ENCODE measurements around the gene GCG. TPM values are rescaled to one million over a fixed set of nuclear protein-coding genes. Genes with fewer than 3 reads are reported as not detected.

GCG gene
- total and polyA plus RNA-seq, 2 donors (not counting 3 experiments of a cell fraction or from before 2014, with no cell fraction given), result not detected

DNA sequence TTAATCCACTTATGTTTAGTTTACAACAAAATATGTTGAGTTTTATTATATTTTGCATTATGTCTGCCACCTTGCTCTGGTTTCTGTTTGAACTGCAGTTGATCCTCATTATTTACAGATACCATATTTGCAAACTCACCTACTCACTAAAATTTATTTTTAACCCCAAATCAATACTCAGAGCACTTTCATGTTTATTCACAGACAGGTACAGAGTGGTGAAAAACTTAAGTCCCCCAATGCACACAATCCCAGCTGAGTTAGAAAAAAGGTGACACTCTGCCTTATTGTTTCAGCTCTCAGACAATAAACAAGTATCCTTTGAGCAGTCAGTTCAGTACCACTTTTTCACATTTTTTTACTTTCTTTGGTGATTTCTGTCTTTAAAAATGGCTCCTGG is 13.7 kb downstream of the GCG start:
- BruUV-seq (replicated peaks), result no TSS peak
- H3K9me3 ChIP-seq (replicated peaks; ENCODE audit: control insufficient read depth, insufficient read depth, low read length), result no peaks in the 10 kb centered on the region
- intact Hi-C loops (cut with micrococcal nuclease), result no loop called here
- H3K4me1 ChIP-seq (ENCODE audit: control insufficient read depth, extremely low read depth, insufficient read depth, low read length), result no peaks in the 10 kb centered on the region
- no peaks in the 10 kb centered on the region for H3K9me1 ChIP-seq (replicated peaks; ENCODE audit: control insufficient read depth, extremely low read depth, insufficient read depth, low read length)
- dilution Hi-C loops (cut with MboI; ENCODE audit: extremely low pct_ligation_motif_present, low sequenced_read_pairs), result no loop called here
- no peak overlapping the region for H3K27ac ChIP-seq (ENCODE audit: insufficient read depth, low read depth, low read length)
- ChIA-PET CTCF (interaction anchor here (0.7 to 2.6 kb wide), 5 partner anchors 10 to 160 kb away, joined by 3 to 9 read pairs (median 3); partner anchors contain the start of gene GCG), POLR2A (no interaction called here)
- no peaks in the 10 kb centered on the region for H3K36me3 ChIP-seq (ENCODE audit: control insufficient read depth in 2 of 2, extremely low read depth in 1 of 2, insufficient read depth in 2 of 2, low read length in 2 of 2)
- H3K79me2 ChIP-seq (ENCODE audit: control insufficient read depth, insufficient read depth, low read length), result no peaks in the 10 kb centered on the region
- H3K4me2 ChIP-seq (ENCODE audit: insufficient read depth, low read length), result no peak overlapping the region
- DNase-seq (ENCODE audit: low read depth, low spot score) (no peak), FAIRE-seq (no peak)
- no peak overlapping the region for H2AFZ ChIP-seq (ENCODE audit: low read depth, low read length)
- no peaks in the 10 kb centered on the region for H4K20me1 ChIP-seq (replicated peaks; ENCODE audit: control insufficient read depth, extremely low read depth, insufficient read depth, low read length)
- peaks cover 0 to 3% of the 10 kb centered on the region in 2 experiments for H3K27me3 ChIP-seq (ENCODE audit: control insufficient read depth in 2 of 2, insufficient read depth in 2 of 2, low read length in 2 of 2)
- no peak overlapping the region for H3K4me3 ChIP-seq (replicated peaks in 1 of 3; ENCODE audit: insufficient read depth in 1 of 3, low read depth in 1 of 3, low read length in 3 of 3)
- no peak for TF ChIP-seq JUN (IDR thresholded peaks at IDR 0.05; ENCODE audit: borderline replicate concordance, insufficient read depth, insufficient read length, low read depth)
- TF ChIP-seq GATA2 (IDR thresholded peaks at IDR 0.05; ENCODE audit: insufficient read depth, insufficient read length, low read depth, low read length), result no peak
- TF ChIP-seq FOS (IDR thresholded peaks at IDR 0.05; ENCODE audit: borderline replicate concordance, insufficient read depth, low read length), result no peak
- TF ChIP-seq, protein P1, sequence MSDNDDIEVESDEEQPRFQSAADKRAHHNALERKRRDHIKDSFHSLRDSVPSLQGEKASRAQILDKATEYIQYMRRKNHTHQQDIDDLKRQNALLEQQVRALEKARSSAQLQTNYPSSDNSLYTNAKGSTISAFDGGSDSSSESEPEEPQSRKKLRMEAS (IDR thresholded peaks at IDR 0.05; ENCODE audit: insufficient read depth, insufficient read length), result no peak
- TF ChIP-seq POLR2A (IDR thresholded peaks at IDR 0.05; ENCODE audit: low read depth, low read length), result no peak
- TF ChIP-seq EZH2 (IDR thresholded peaks at IDR 0.05; ENCODE audit: borderline replicate concordance, low read depth, low read length, severe bottlenecking), result no peak
- no peak for TF ChIP-seq POLR2AphosphoS5 (IDR thresholded peaks at IDR 0.05; ENCODE audit: insufficient read depth, low read depth, low read length)
- no peak overlapping the region for H3K9ac ChIP-seq (replicated peaks; ENCODE audit: extremely low read depth, insufficient read depth, low read length)

GRCh38 chr2:162127422-162127821 is 24.6 kb downstream of the GCG start:
- Histone ChIP-seq H3K4me2 (ENCODE audit: insufficient read depth, low read length) (no peak overlapping the region), H3K4me3 (replicated peaks in 1 of 3; ENCODE audit: insufficient read depth in 1 of 3, low read depth in 1 of 3, low read length in 3 of 3) (no peak overlapping the region), H3K9me3 (replicated peaks; ENCODE audit: control insufficient read depth, insufficient read depth, low read length) (no peaks in the 10 kb centered on the region), H3K79me2 (ENCODE audit: control insufficient read depth, insufficient read depth, low read length) (no peaks in the 10 kb centered on the region), H4K20me1 (replicated peaks; ENCODE audit: control insufficient read depth, extremely low read depth, insufficient read depth, low read length) (no peaks in the 10 kb centered on the region), H2AFZ (ENCODE audit: low read depth, low read length) (no peak overlapping the region), H3K27ac (ENCODE audit: insufficient read depth, low read depth, low read length) (no peak overlapping the region), H3K9me1 (replicated peaks; ENCODE audit: control insufficient read depth, extremely low read depth, insufficient read depth, low read length) (no peaks in the 10 kb centered on the region), H3K27me3 (ENCODE audit: control insufficient read depth in 2 of 2, insufficient read depth in 2 of 2, low read length in 2 of 2) (peaks cover 0 to 9% of the 10 kb centered on the region in 2 experiments), H3K9ac (replicated peaks; ENCODE audit: extremely low read depth, insufficient read depth, low read length) (no peak overlapping the region), H3K4me1 (ENCODE audit: control insufficient read depth, extremely low read depth, insufficient read depth, low read length) (peaks cover 13% of the 10 kb centered on the region), H3K36me3 (ENCODE audit: control insufficient read depth in 2 of 2, extremely low read depth in 1 of 2, insufficient read depth in 2 of 2, low read length in 2 of 2) (no peaks in the 10 kb centered on the region)
- TF ChIP-seq JUN (IDR thresholded peaks at IDR 0.05; ENCODE audit: borderline replicate concordance, insufficient read depth, insufficient read length, low read depth) (no peak), GATA2 (IDR thresholded peaks at IDR 0.05; ENCODE audit: insufficient read depth, insufficient read length, low read depth, low read length) (no peak), POLR2AphosphoS5 (IDR thresholded peaks at IDR 0.05; ENCODE audit: insufficient read depth, low read depth, low read length) (no peak), POLR2A (IDR thresholded peaks at IDR 0.05; ENCODE audit: low read depth, low read length) (no peak), CTCF (IDR thresholded peaks at IDR 0.05; ENCODE audit: extremely low read depth in 1 of 2, insufficient read depth in 1 of 2, low read depth in 1 of 2, low read length in 2 of 2) (no peak), FOS (IDR thresholded peaks at IDR 0.05; ENCODE audit: borderline replicate concordance, insufficient read depth, low read length) (no peak), EZH2 (IDR thresholded peaks at IDR 0.05; ENCODE audit: borderline replicate concordance, low read depth, low read length, severe bottlenecking) (no peak), MYC (IDR thresholded peaks at IDR 0.05; ENCODE audit: low read depth, low read length) (no peak)
- TF ChIP-seq, protein P1 (IDR thresholded peaks at IDR 0.05; ENCODE audit: insufficient read depth, insufficient read length), result no peak
- no TSS peak for BruUV-seq (replicated peaks)
- POLR2A ChIA-PET, result no interaction called here
- dilution Hi-C loops (cut with MboI; ENCODE audit: extremely low pct_ligation_motif_present, low sequenced_read_pairs) (no loop called here), intact Hi-C loops (cut with micrococcal nuclease) (loop anchor here (5.0 kb wide), 1 partner anchor 700 kb away; no protein-coding TSS in a partner anchor)
- DNase-seq (ENCODE audit: low read depth, low spot score) (no peak), FAIRE-seq (no peak)
- CTCF ChIA-PET, result interaction anchor here (1.6 to 3.9 kb wide), 4 partner anchors 120 to 541 kb away, joined by 3 to 70 read pairs (median 32); no protein-coding TSS in a partner anchor

Measured in endothelial cell of umbilical vein (primary cell).